DOHH2 (cell line): ENCODE results near the gene SLC5A11.

Experiments used
- H3F3A ChIP-seq: fragments of 200-600 bp; sonication (generic), shearing (Covaris generic); 2 replicates; pipeline ENCODE4 v1.6.0; 2016; ENCODE audit warnings: antibody characterized with exemption, mild to moderate bottlenecking; ENCODE audit not compliant: control insufficient read depth, insufficient read depth
- H3K27ac ChIP-seq: fragments of 200-600 bp; sonication (generic); 2 replicates; pipeline ENCODE4 v1.5.1; 2014; ENCODE audit warnings: low read depth, mild to moderate bottlenecking, low read length, moderate library complexity
- H3K27me3 ChIP-seq: fragments of 200-600 bp; sonication (generic); 2 replicates; pipeline ENCODE4 v1.6.1; 2014; ENCODE audit warnings: mild to moderate bottlenecking, low read length, mixed read lengths; ENCODE audit not compliant: control insufficient read depth
- H3K36me3 ChIP-seq: fragments of 200-600 bp; sonication (generic); 2 replicates; pipeline ENCODE4 v1.6.1; 2014; ENCODE audit warnings: mild to moderate bottlenecking, low read length, moderate library complexity, mixed read lengths; ENCODE audit not compliant: control insufficient read depth
- H3K4me1 ChIP-seq: fragments of 200-600 bp; sonication (generic); 2 replicates; pipeline ENCODE4 v1.6.1; 2014; ENCODE audit warnings: mild to moderate bottlenecking, low read length, mixed read lengths; ENCODE audit not compliant: control insufficient read depth
- H3K4me2 ChIP-seq: fragments of 200-600 bp; sonication (generic); 2 replicates; pipeline ENCODE4 v1.6.0; 2014; ENCODE audit warnings: mild to moderate bottlenecking, low read length, moderate library complexity
- H3K4me3 ChIP-seq: fragments of 200-600 bp; sonication (generic); 2 replicates; pipeline ENCODE4 v1.5.1; 2014; ENCODE audit warnings: mild to moderate bottlenecking, low read length, mixed read lengths
- H3K79me2 ChIP-seq: fragments of 200-600 bp; sonication (generic); 2 replicates; pipeline ENCODE4 v1.6.1; 2014; ENCODE audit warnings: mild to moderate bottlenecking, low read length, mixed read lengths; ENCODE audit not compliant: control insufficient read depth
- H3K9me2 ChIP-seq: fragments of 200-600 bp; sonication (generic); replicated peaks from 2 replicates; pipeline ENCODE4 v1.6.1; 2014; ENCODE audit warnings: mild to moderate bottlenecking, low read length, mixed read lengths; ENCODE audit not compliant: control insufficient read depth
- H3K9me3 ChIP-seq: fragments of 200-600 bp; sonication (generic); 2 replicates; pipeline ENCODE4 v1.6.1; 2014; ENCODE audit warnings: antibody characterized with exemption, low read length, mixed read lengths; ENCODE audit not compliant: control insufficient read depth, insufficient read depth
- H4K20me1 ChIP-seq: fragments of 200-600 bp; sonication (generic); 2 replicates; pipeline ENCODE4 v1.6.0; 2014; ENCODE audit warnings: low read depth, mild to moderate bottlenecking, antibody characterized with exemption, low read length, moderate library complexity; ENCODE audit not compliant: control insufficient read depth, insufficient read depth
- CTCF ChIP-seq: fragments of 200-600 bp; sonication (generic); IDR thresholded peaks from one replicate; pipeline ENCODE4 v1.5.1; 2014; ENCODE audit warnings: antibody characterized with exemption, mild to moderate bottlenecking, low read depth, low read length; ENCODE audit not compliant: poor library complexity, severe bottlenecking
- EZH2phosphoT487 ChIP-seq: fragments of 200-600 bp; sonication (generic); IDR thresholded peaks from 2 replicates; pipeline ENCODE4 v1.6.1; 2017; ENCODE audit warnings: borderline replicate concordance, mild to moderate bottlenecking, antibody characterized with exemption, low read length, moderate library complexity, mixed read lengths

The SLC5A11 gene

GRCh38 chr16:24850289-24850938 is 4.7 kb downstream of the SLC5A11 start:
- no peak overlapping the region for H3K4me2 ChIP-seq
- TF ChIP-seq CTCF (no peak), EZH2phosphoT487 (no peak)

GRCh38 chr16:24851700-24852099 is 5.9 kb downstream of the SLC5A11 start:
- Histone ChIP-seq H3K4me1 (no peaks in the 10 kb centered on the region), H3F3A (no peaks in the 10 kb centered on the region), H3K4me3 (no peak overlapping the region), H4K20me1 (no peaks in the 10 kb centered on the region), H3K27ac (no peak overlapping the region), H3K79me2 (no peaks in the 10 kb centered on the region), H3K27me3 (no peaks in the 10 kb centered on the region), H3K4me2 (no peak overlapping the region), H3K36me3 (no peaks in the 10 kb centered on the region), H3K9me2 (no peaks in the 10 kb centered on the region), H3K9me3 (no peaks in the 10 kb centered on the region)
- no peak for TF ChIP-seq EZH2phosphoT487
- TF ChIP-seq CTCF, result no peak

More at GRCh38 chr16:24850289-24850938, 4.7 kb downstream of the SLC5A11 start:
- H3F3A ChIP-seq, result no peaks in the 10 kb centered on the region
- no peaks in the 10 kb centered on the region for H4K20me1 ChIP-seq
- H3K27ac ChIP-seq, result no peak overlapping the region
- no peaks in the 10 kb centered on the region for H3K36me3 ChIP-seq
- H3K9me3 ChIP-seq, result no peaks in the 10 kb centered on the region
- no peak overlapping the region for H3K4me3 ChIP-seq
- no peaks in the 10 kb centered on the region for H3K4me1 ChIP-seq
- H3K27me3 ChIP-seq, result no peaks in the 10 kb centered on the region
- H3K9me2 ChIP-seq, result no peaks in the 10 kb centered on the region
- no peaks in the 10 kb centered on the region for H3K79me2 ChIP-seq

- Histone ChIP-seq H3K4me1 (no peaks in the 10 kb centered on the region), H3K36me3 (no peaks in the 10 kb centered on the region), H3F3A (no peaks in the 10 kb centered on the region), H4K20me1 (no peaks in the 10 kb centered on the region), H3K9me2 (no peaks in the 10 kb centered on the region), H3K4me2 (no peak overlapping the region), H3K27ac (no peak overlapping the region), H3K4me3 (no peak overlapping the region), H3K9me3 (no peaks in the 10 kb centered on the region), H3K79me2 (no peaks in the 10 kb centered on the region), H3K27me3 (no peaks in the 10 kb centered on the region)
- TF ChIP-seq CTCF (no peak), EZH2phosphoT487 (no peak)
Observed at GRCh38 chr16:24852281-24852721, 6.5 kb downstream of the SLC5A11 start.
